ENCODE data around the gene ARL2BP. TPM values are rescaled to one million over a fixed set of nuclear protein-coding genes. Genes with fewer than 3 reads are reported as not detected.

The ARL2BP gene
- total RNA-seq, 2 experiments from 2014 or later = 26.6 to 31.2 TPM

DNA sequence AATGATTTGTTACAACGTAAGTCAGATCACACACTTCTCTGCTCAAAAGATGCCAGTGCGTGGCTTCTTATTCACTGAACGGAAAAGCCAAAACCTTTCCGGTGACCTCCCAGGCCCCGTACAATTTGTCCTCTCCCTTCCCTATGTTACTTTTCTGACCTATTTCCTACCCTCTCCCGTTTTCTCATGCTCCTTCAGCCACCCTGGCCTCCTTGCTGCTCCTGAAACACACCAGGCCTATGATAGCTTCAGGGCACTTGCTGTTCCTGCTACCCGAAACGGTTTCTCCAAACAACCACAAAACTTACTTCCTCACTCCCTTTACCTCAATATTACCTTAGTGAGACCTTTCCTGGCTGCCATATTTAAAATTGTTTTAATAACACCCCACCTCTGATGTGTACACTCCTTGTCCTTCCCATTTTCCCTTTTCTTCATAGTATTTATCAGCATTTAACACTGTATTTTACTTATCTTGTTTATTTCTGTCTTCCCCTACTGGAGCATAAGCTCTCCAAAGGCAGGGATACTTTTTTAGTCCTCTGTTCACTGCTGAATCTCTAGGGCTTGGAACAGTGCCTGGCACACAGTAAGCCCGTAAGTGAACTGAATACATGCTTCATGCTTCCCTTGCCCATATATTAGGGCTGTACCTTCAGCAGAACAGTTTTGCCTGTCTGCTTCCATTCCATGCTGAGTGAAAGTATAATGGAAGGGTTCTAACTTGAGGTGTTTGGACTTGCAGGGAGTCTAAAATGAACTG is 10.9 kb upstream of the ARL2BP start:
- no peaks in the 10 kb centered on the region for H3K9me2 ChIP-seq (ENCODE audit: insufficient read depth, low read length)
- ChIA-PET POLR2A (no interaction called here), CTCF (ENCODE audit: unreplicated experiment) (no interaction called here)
- H2AFZ ChIP-seq (ENCODE audit: low read length) = no peak overlapping the region; the same call in 1 of the 2 replicates
- H3K4me2 ChIP-seq (ENCODE audit: low read length) = peak overlapping the region; percentile 69
- TF ChIP-seq EZH2phosphoT487 (IDR thresholded peaks at IDR 0.05; ENCODE audit: borderline replicate concordance, low read depth, low read length) = no peak
- TF ChIP-seq, protein P1, sequence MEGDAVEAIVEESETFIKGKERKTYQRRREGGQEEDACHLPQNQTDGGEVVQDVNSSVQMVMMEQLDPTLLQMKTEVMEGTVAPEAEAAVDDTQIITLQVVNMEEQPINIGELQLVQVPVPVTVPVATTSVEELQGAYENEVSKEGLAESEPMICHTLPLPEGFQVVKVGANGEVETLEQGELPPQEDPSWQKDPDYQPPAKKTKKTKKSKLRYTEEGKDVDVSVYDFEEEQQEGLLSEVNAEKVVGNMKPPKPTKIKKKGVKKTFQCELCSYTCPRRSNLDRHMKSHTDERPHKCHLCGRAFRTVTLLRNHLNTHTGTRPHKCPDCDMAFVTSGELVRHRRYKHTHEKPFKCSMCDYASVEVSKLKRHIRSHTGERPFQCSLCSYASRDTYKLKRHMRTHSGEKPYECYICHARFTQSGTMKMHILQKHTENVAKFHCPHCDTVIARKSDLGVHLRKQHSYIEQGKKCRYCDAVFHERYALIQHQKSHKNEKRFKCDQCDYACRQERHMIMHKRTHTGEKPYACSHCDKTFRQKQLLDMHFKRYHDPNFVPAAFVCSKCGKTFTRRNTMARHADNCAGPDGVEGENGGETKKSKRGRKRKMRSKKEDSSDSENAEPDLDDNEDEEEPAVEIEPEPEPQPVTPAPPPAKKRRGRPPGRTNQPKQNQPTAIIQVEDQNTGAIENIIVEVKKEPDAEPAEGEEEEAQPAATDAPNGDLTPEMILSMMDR (conservative IDR thresholded peaks at IDR 0.05; ENCODE audit: low read length) = no peak
- no peaks in the 10 kb centered on the region for H3K79me2 ChIP-seq (ENCODE audit: insufficient read depth, low read depth, low read length)
- H3K36me3 ChIP-seq (ENCODE audit: insufficient read depth, low read length) = peaks cover 87% of the 10 kb centered on the region
- no TSS peak for BruUV-seq (replicated peaks)
- H4K20me1 ChIP-seq (ENCODE audit: insufficient read depth, low read length) = no peaks in the 10 kb centered on the region
- peaks cover 26% of the 10 kb centered on the region for H3K4me1 ChIP-seq (ENCODE audit: insufficient read depth, low read length, poor library complexity, severe bottlenecking)
- no peak overlapping the region for H3K4me3 ChIP-seq (ENCODE audit: low read depth, low read length, poor library complexity, severe bottlenecking)
- intact Hi-C loops (cut with micrococcal nuclease; ENCODE audit: unreplicated experiment) = no loop called here
- no peak for DNase-seq (ENCODE audit: low spot score)
- peak overlapping the region; percentile 88 for H3K27ac ChIP-seq (ENCODE audit: low read depth, low read length, poor library complexity, severe bottlenecking)
- H3K9me3 ChIP-seq (ENCODE audit: low read length) = no peaks in the 10 kb centered on the region; the same call in 1 of the 2 replicates

DNA sequence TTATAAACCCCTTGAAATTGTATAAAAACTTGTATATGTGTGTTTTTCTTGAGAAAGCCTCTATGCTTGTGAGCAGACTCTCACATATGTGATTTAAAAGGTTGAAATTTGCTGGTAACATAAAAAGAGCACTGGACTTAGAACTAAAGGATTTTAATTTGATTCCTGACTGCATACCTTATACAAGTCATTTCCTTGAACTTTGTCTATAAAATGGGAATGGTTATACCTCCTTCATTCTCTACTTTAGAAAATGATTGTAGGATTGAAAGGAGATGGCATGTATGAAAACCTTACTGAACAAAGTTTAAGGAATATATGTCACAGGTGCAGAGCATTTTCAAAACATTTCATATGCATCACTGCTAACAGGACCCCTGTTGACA is 10.4 kb upstream of the ARL2BP start:
- no TSS peak for BruUV-seq (replicated peaks)
- ChIA-PET POLR2A (interaction anchor here (1.3 to 2.5 kb wide), 4 partner anchors 12 to 49 kb away, joined by 3 to 9 read pairs (median 6); partner anchors contain the start of genes PSME3IP1 and RSPRY1), CTCF (ENCODE audit: unreplicated experiment) (no interaction called here)
- intact Hi-C loops (cut with micrococcal nuclease; ENCODE audit: unreplicated experiment) = no loop called here
- Histone ChIP-seq H3K36me3 (ENCODE audit: insufficient read depth, low read length) (peaks cover 90% of the 10 kb centered on the region), H3K4me3 (ENCODE audit: low read depth, low read length, poor library complexity, severe bottlenecking) (peak overlapping the region; percentile 33), H2AFZ (ENCODE audit: low read length) (peak overlapping the region; percentile 53; the same call in 1 of the 2 replicates), H3K9me2 (ENCODE audit: insufficient read depth, low read length) (no peaks in the 10 kb centered on the region), H4K20me1 (ENCODE audit: insufficient read depth, low read length) (no peaks in the 10 kb centered on the region), H3K9me3 (ENCODE audit: low read length) (no peaks in the 10 kb centered on the region; the same call in 1 of the 2 replicates), H3K4me2 (ENCODE audit: low read length) (peak overlapping the region; percentile 69), H3K4me1 (ENCODE audit: insufficient read depth, low read length, poor library complexity, severe bottlenecking) (peaks cover 26% of the 10 kb centered on the region), H3K27ac (ENCODE audit: low read depth, low read length, poor library complexity, severe bottlenecking) (peak overlapping the region; percentile 88), H3K79me2 (ENCODE audit: insufficient read depth, low read depth, low read length) (no peaks in the 10 kb centered on the region)
- no peak for TF ChIP-seq EZH2phosphoT487 (IDR thresholded peaks at IDR 0.05; ENCODE audit: borderline replicate concordance, low read depth, low read length)
- TF ChIP-seq, protein P1 (conservative IDR thresholded peaks at IDR 0.05; ENCODE audit: low read length) = no peak
- DNase-seq (ENCODE audit: low spot score) = no peak

Measured in OCI-LY7 (cell line).